ENCODE results near the gene MGA.

MGA gene

DNA sequence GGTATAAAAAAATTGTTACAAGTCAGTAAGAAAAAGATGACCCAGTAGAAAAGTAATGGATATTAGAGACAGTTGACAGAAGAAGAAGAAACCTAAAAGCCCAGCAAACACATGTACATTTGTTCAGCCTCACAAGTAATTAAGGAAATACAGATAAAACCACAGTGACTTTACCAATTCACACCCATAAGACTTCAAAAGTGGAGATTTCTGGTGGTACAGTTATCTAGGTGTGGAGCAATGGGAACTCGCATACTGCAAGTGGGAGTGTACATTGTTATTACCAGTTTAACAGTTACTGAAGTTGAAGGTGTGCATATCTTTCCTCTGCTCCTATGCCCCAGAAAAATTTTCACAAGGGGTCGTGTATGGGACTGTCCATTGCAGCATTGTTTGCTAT lies 96.0 kb downstream of the MGA start:
- H3K36me3 ChIP-seq (ENCODE audit: insufficient read depth, low read length) = peaks cover 35% of the 10 kb centered on the region
- H3K27me3 ChIP-seq (ENCODE audit: insufficient read depth, low read length) = no peaks in the 10 kb centered on the region
- no peaks in the 10 kb centered on the region for H3K4me1 ChIP-seq (ENCODE audit: insufficient read depth, low read length)
- H3K4me3 ChIP-seq (ENCODE audit: low read length) = no peak overlapping the region
- no peak overlapping the region for H2AFZ ChIP-seq (ENCODE audit: low read depth, low read length)
- no peaks in the 10 kb centered on the region for H3K9me3 ChIP-seq (ENCODE audit: low read length)

- Histone ChIP-seq H3K27me3 (ENCODE audit: insufficient read depth, low read length) (no peaks in the 10 kb centered on the region), H2AFZ (ENCODE audit: low read depth, low read length) (no peak overlapping the region), H3K4me3 (ENCODE audit: low read length) (peak overlapping the region; percentile 83), H3K9me3 (ENCODE audit: low read length) (no peaks in the 10 kb centered on the region), H3K36me3 (ENCODE audit: insufficient read depth, low read length) (peaks cover 11% of the 10 kb centered on the region), H3K4me1 (ENCODE audit: insufficient read depth, low read length) (peaks cover 33% of the 10 kb centered on the region)
These were observed 112.6 kb downstream of the MGA start for GRCh38 chr15:41772720-41773331.

GRCh38 chr15:41773332-41773728 lies 113.1 kb downstream of the MGA start:
- Histone ChIP-seq H3K4me3 (ENCODE audit: low read length) (peak overlapping the region; percentile 83), H3K36me3 (ENCODE audit: insufficient read depth, low read length) (peaks cover 9% of the 10 kb centered on the region), H3K9me3 (ENCODE audit: low read length) (no peaks in the 10 kb centered on the region), H3K4me1 (ENCODE audit: insufficient read depth, low read length) (peaks cover 33% of the 10 kb centered on the region), H2AFZ (ENCODE audit: low read depth, low read length) (peak overlapping the region; percentile 6), H3K27me3 (ENCODE audit: insufficient read depth, low read length) (no peaks in the 10 kb centered on the region)

DNA sequence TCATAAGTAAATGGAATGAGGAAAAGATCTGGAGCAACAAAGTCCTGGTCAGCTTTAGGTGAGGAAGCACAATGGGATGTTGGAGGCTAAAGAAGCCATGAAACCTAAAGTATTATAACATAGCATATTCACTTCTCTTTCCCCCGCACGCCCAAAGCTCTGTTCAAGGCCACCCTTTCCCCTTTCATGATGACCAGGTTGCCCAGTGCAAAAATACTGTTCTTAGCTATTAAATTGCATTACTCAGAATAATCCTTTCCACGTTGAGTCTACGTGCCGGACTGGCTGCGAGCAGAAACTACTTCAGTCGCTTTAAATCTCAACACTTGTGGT lies 113.5 kb downstream of the MGA start:
- Histone ChIP-seq H3K9me3 (ENCODE audit: low read length) (no peaks in the 10 kb centered on the region), H2AFZ (ENCODE audit: low read depth, low read length) (peak overlapping the region; percentile 6), H3K36me3 (ENCODE audit: insufficient read depth, low read length) (peaks cover 6% of the 10 kb centered on the region), H3K4me1 (ENCODE audit: insufficient read depth, low read length) (peaks cover 33% of the 10 kb centered on the region), H3K4me3 (ENCODE audit: low read length) (peak overlapping the region; percentile 83), H3K27me3 (ENCODE audit: insufficient read depth, low read length) (no peaks in the 10 kb centered on the region)

DNA sequence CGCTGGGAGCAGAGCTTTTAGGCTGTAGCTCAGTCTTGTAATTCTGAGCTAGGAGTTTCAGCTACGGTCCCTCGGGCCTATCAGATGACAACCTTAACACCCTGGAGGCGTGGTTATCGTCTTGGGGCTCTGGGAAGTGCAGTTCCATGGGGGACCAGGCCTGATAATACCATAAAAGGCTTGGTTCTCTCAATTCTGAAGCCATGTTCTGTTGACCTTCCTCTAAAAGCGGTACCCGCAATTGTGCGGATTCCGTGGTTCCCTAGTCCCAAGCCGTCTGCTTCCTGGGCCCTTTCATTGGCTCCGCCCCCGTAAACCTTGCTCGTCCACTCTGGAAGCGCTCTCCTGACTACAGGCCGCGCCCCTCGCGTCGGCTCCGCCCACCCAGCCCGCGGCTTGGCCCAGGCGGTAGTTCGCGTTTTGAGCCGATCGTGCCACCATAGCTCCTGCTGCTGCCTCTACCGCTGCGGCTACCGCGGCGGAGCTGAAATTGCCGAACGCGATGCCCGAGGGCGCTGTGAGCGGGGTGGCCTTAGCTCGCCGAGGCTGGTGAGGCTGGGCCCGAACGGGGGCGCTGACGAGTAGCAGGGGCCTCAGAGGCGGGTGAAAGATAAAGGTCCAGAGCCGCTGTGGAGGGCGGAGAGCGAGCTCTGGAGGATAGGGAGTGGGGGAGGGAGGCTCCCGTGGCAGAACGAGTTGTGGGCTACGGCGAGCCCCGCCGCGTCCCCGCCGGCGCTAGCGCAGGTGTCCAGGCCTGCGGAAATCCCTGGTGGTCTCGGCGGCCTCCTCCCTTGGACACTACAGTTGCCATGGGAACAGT lies 114.1 kb downstream of the MGA start, which contains the start of gene MAPKBP1:
MAPKBP1 (plus strand) TSS at position 423 of the 820 bp plus-strand sequence. CDS start 792 bp downstream, outside the sequence.
- H2AFZ ChIP-seq (ENCODE audit: low read depth, low read length) = peak within 1 kb of the TSS; percentile 70
- peaks cover under 1% of the 10 kb centered on the region for H3K36me3 ChIP-seq (ENCODE audit: insufficient read depth, low read length)
- no peaks in the 10 kb centered on the region for H3K9me3 ChIP-seq (ENCODE audit: low read length)
- peak within 1 kb of the TSS; percentile 83 for H3K4me3 ChIP-seq (ENCODE audit: low read length)
- H3K27me3 ChIP-seq (ENCODE audit: insufficient read depth, low read length) = no peaks in the 10 kb centered on the region
- peaks cover 33% of the 10 kb centered on the region for H3K4me1 ChIP-seq (ENCODE audit: insufficient read depth, low read length)

DNA sequence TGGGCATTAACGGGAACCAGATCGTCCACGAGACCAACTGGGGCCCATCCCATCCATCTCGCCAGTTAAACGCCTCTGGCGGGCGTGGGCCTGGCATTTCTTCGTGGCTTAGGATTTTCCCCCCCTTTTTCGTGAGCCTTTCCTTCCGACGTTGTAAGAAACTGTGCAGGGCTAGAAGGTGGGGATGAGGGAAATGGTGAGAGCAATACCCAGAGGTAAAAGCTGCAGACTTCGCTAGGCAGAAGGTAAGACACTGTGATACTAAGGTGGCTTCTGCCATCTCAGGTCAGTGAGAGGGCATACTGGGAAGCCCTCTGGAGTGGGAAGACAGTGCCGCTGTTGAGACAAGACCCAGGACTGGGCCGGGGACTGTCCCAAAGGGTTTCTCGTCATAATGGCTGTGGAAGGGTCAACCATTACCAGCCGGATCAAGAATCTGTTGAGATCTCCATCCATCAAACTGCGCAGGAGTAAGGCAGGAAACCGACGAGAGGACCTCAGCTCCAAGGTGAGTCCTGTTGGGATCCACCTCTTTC lies 114.7 kb downstream of the MGA start:
- H3K36me3 ChIP-seq (ENCODE audit: insufficient read depth, low read length) = no peaks in the 10 kb centered on the region
- no peaks in the 10 kb centered on the region for H3K27me3 ChIP-seq (ENCODE audit: insufficient read depth, low read length)
- peak overlapping the region; percentile 70 for H2AFZ ChIP-seq (ENCODE audit: low read depth, low read length)
- peaks cover 33% of the 10 kb centered on the region for H3K4me1 ChIP-seq (ENCODE audit: insufficient read depth, low read length)
- H3K4me3 ChIP-seq (ENCODE audit: low read length) = peak overlapping the region; percentile 83
- no peaks in the 10 kb centered on the region for H3K9me3 ChIP-seq (ENCODE audit: low read length)

- no peak overlapping the region for H2AFZ ChIP-seq (ENCODE audit: low read depth, low read length)
- no peaks in the 10 kb centered on the region for H3K36me3 ChIP-seq (ENCODE audit: insufficient read depth, low read length)
- H3K27me3 ChIP-seq (ENCODE audit: insufficient read depth, low read length) = no peaks in the 10 kb centered on the region
- no peaks in the 10 kb centered on the region for H3K9me3 ChIP-seq (ENCODE audit: low read length)
- peaks cover 33% of the 10 kb centered on the region for H3K4me1 ChIP-seq (ENCODE audit: insufficient read depth, low read length)
- peak overlapping the region; percentile 83 for H3K4me3 ChIP-seq (ENCODE audit: low read length)
These were observed 115.4 kb downstream of the MGA start for GRCh38 chr15:41775651-41776050.

- no peaks in the 10 kb centered on the region for H3K9me3 ChIP-seq (ENCODE audit: low read length)
- H3K4me1 ChIP-seq (ENCODE audit: insufficient read depth, low read length) = peaks cover 33% of the 10 kb centered on the region
- H3K4me3 ChIP-seq (ENCODE audit: low read length) = no peak overlapping the region
- H2AFZ ChIP-seq (ENCODE audit: low read depth, low read length) = no peak overlapping the region
- no peaks in the 10 kb centered on the region for H3K27me3 ChIP-seq (ENCODE audit: insufficient read depth, low read length)
- no peaks in the 10 kb centered on the region for H3K36me3 ChIP-seq (ENCODE audit: insufficient read depth, low read length)
These were observed 117.3 kb downstream of the MGA start for GRCh38 chr15:41777421-41777973.

- Histone ChIP-seq H3K9me3 (ENCODE audit: low read length) (no peaks in the 10 kb centered on the region), H3K27me3 (ENCODE audit: insufficient read depth, low read length) (no peaks in the 10 kb centered on the region), H3K4me1 (ENCODE audit: insufficient read depth, low read length) (peaks cover 24% of the 10 kb centered on the region), H3K36me3 (ENCODE audit: insufficient read depth, low read length) (no peaks in the 10 kb centered on the region), H3K4me3 (ENCODE audit: low read length) (no peak overlapping the region), H2AFZ (ENCODE audit: low read depth, low read length) (no peak overlapping the region)
These were observed 118.3 kb downstream of the MGA start for GRCh38 chr15:41778521-41778920.

DNA sequence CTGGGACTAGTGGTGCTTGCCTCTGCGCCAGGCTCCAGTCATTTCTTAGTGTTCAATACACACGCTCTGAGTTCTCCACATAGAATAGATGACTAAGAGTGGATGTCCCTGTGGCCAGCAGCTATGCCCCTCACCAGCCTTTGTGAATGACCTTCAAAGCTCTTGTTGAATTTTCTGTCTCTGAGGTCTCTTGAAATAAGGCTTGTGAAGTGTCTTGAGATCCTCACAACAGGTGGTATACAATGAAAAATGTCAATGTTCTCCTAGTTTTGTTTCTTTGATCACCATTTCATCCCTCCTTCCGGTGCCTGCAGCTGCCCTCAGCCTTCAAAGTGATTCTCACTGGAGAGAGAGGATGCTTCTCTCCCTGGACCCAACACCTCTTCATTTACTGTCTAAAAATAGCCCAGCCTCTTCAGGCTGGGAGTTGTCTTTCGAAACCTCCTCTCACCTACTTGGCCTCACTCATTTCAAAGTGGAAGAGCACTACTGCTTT lies 119.5 kb downstream of the MGA start:
- Histone ChIP-seq H2AFZ (ENCODE audit: low read depth, low read length) (no peak overlapping the region), H3K4me1 (ENCODE audit: insufficient read depth, low read length) (peaks cover 21% of the 10 kb centered on the region), H3K36me3 (ENCODE audit: insufficient read depth, low read length) (no peaks in the 10 kb centered on the region), H3K9me3 (ENCODE audit: low read length) (no peaks in the 10 kb centered on the region), H3K4me3 (ENCODE audit: low read length) (no peak overlapping the region), H3K27me3 (ENCODE audit: insufficient read depth, low read length) (no peaks in the 10 kb centered on the region)

GRCh38 chr15:41780266-41780665 lies 120.1 kb downstream of the MGA start:
- Histone ChIP-seq H3K4me3 (ENCODE audit: low read length) (no peak overlapping the region), H3K9me3 (ENCODE audit: low read length) (no peaks in the 10 kb centered on the region)

DNA sequence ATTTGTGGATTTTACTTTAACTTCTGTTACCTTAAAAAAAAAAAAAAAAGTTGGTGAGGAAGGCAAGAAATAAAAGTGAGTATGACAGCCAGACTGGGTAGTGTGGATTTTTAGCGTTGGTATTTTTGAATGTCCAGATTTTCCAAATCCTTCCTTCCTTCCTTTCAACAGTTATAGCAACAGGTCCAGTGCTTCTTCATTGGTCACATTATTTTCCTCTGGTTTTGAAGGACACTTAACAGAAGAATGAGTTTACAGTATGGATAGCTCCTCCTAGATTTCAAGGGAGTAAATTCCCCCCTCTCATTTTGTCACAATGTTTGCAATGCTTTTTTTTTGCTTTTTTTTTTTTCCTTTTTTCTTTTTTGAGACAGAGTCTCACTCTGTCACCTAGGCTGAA lies 120.5 kb downstream of the MGA start:
- Histone ChIP-seq H3K4me1 (ENCODE audit: insufficient read depth, low read length) (peaks cover 13% of the 10 kb centered on the region), H3K27me3 (ENCODE audit: insufficient read depth, low read length) (no peaks in the 10 kb centered on the region), H2AFZ (ENCODE audit: low read depth, low read length) (no peak overlapping the region), H3K4me3 (ENCODE audit: low read length) (no peak overlapping the region), H3K9me3 (ENCODE audit: low read length) (no peaks in the 10 kb centered on the region), H3K36me3 (ENCODE audit: insufficient read depth, low read length) (no peaks in the 10 kb centered on the region)

More at GRCh38 chr15:41780266-41780665, 120.1 kb downstream of the MGA start:
- Histone ChIP-seq H3K27me3 (ENCODE audit: insufficient read depth, low read length) (no peaks in the 10 kb centered on the region), H3K36me3 (ENCODE audit: insufficient read depth, low read length) (no peaks in the 10 kb centered on the region), H2AFZ (ENCODE audit: low read depth, low read length) (no peak overlapping the region), H3K4me1 (ENCODE audit: insufficient read depth, low read length) (peaks cover 17% of the 10 kb centered on the region)

Data from neuron (in vitro differentiated cells).